GM18517 (cell line): ENCODE measurements around the gene RFPL1.
"Not testable (repeated sequence)": the region's sequence is repeated elsewhere in the genome, so short reads cannot be mapped to it uniquely, and the experiment has no call there.

ENCODE experiments used
- ATAC-seq: cut with Tn5 transposase; IDR thresholded peaks from one replicate; pipeline ENCODE4 v1.9.1; 2021; ENCODE audit warnings: mild to moderate bottlenecking, moderate library complexity; ENCODE audit not compliant: unreplicated experiment

Gene RFPL1

GRCh38 chr22:29477723-29478318, 39.4 kb downstream of the RFPL1 start:
- ATAC-seq, result no peak

GRCh38 chr22:29478326-29479276, 40.2 kb downstream of the RFPL1 start:
- no peak for ATAC-seq

GRCh38 chr22:29479417-29480261, 41.3 kb downstream of the RFPL1 start, which contains the start of gene NEFH:
TSS of gene NEFH (plus strand) at chr22:29480218. CDS start at chr22:29480263, 45 bp downstream.
- no peak for ATAC-seq

- ATAC-seq, result no peak
These were observed 41.8 kb downstream of the RFPL1 start for GRCh38 chr22:29480262-29480511.

GRCh38 chr22:29480512-29481264, 42.3 kb downstream of the RFPL1 start:
- no peak for ATAC-seq

- ATAC-seq, result no peak
These were observed 43.0 kb downstream of the RFPL1 start for GRCh38 chr22:29481265-29482000.

- no peak for ATAC-seq
These were observed 43.9 kb downstream of the RFPL1 start for GRCh38 chr22:29482253-29482652.

- no peak for ATAC-seq
These were observed 44.3 kb downstream of the RFPL1 start for GRCh38 chr22:29482726-29483125.

GRCh38 chr22:29483254-29483653, 44.9 kb downstream of the RFPL1 start:
- no peak for ATAC-seq

- ATAC-seq, result no peak
These were observed 46.3 kb downstream of the RFPL1 start for GRCh38 chr22:29484642-29485041.

- ATAC-seq, result no peak
These were observed 47.1 kb downstream of the RFPL1 start for GRCh38 chr22:29485448-29485847.

GRCh38 chr22:29487426-29487986, 49.1 kb downstream of the RFPL1 start:
- ATAC-seq, result no peak

- ATAC-seq, result not testable (repeated sequence)
These were observed 50.9 kb downstream of the RFPL1 start for GRCh38 chr22:29489127-29489780.

GRCh38 chr22:29491012-29491411, 52.6 kb downstream of the RFPL1 start:
- ATAC-seq, result no peak
